Stomach smooth muscle (tissue), 2 donors: ENCODE results near the gene VPS13D.

Experiments used
- H3K27ac ChIP-seq: one replicate; pipeline ENCODE4 v1.7.0; 2013; ENCODE audit warnings: mild to moderate bottlenecking, low read length, inconsistent platforms
- H3K27me3 ChIP-seq, 2 donors: one replicate each; pipeline ENCODE4 v1.7.0; 2013; ENCODE audit warnings: low read length in 2 of 2; ENCODE audit not compliant: insufficient read depth in 2 of 2, control insufficient read depth in 1 of 2
- H3K36me3 ChIP-seq, 2 donors: one replicate each; pipeline ENCODE4 v1.7.0; 2013; ENCODE audit warnings: low read length in 2 of 2; ENCODE audit not compliant: control insufficient read depth in 2 of 2, insufficient read depth in 2 of 2
- H3K4me1 ChIP-seq: one replicate; pipeline ENCODE4 v1.7.0; 2013; ENCODE audit warnings: low read length; ENCODE audit not compliant: control insufficient read depth, insufficient read depth
- H3K4me3 ChIP-seq, 2 donors: one replicate each; pipeline ENCODE4 v1.7.0; 2013; ENCODE audit warnings: low read length in 2 of 2
- H3K9ac ChIP-seq, 2 donors: one replicate each; pipeline ENCODE4 v1.7.0; 2013; ENCODE audit warnings: low read length in 2 of 2, mild to moderate bottlenecking in 1 of 2
- H3K9me3 ChIP-seq, 2 donors: one replicate each; pipeline ENCODE4 v1.7.0; 2013; ENCODE audit warnings: low read length in 2 of 2; ENCODE audit not compliant: control insufficient read depth in 2 of 2
- donor health status: healthy.
- donor health status: Pancreatic carcinoma.

The VPS13D gene

GRCh38 chr1:12478612-12478985, 248.8 kb downstream of the VPS13D start:
- peaks cover 0 to 9% of the 10 kb centered on the region in 2 donors for H3K36me3 ChIP-seq
- peak overlapping the region; percentile 47 to 72 for H3K9ac ChIP-seq
- peak overlapping the region; percentile 8 to 49 for H3K4me3 ChIP-seq
- peaks cover 74% of the 10 kb centered on the region for H3K4me1 ChIP-seq
- no peaks in the 10 kb centered on the region for H3K9me3 ChIP-seq
- no peaks in the 10 kb centered on the region for H3K27me3 ChIP-seq
- H3K27ac ChIP-seq, result peak overlapping the region; percentile 93

- Histone ChIP-seq H3K27me3 (no peaks in the 10 kb centered on the region), H3K4me3 (no peak overlapping the region), H3K27ac (peak overlapping the region; percentile 93), H3K4me1 (peaks cover 67% of the 10 kb centered on the region), H3K9me3 (no peaks in the 10 kb centered on the region), H3K9ac (peak overlapping the region in 1 of 2 donors; percentile 72), H3K36me3 (peaks cover 0 to 9% of the 10 kb centered on the region in 2 donors)
Measured at GRCh38 chr1:12479311-12479710, 249.5 kb downstream of the VPS13D start.

GRCh38 chr1:12480041-12480440, 250.2 kb downstream of the VPS13D start:
- no peaks in the 10 kb centered on the region for H3K27me3 ChIP-seq
- peaks cover 0 to 9% of the 10 kb centered on the region in 2 donors for H3K36me3 ChIP-seq
- H3K9me3 ChIP-seq, result no peaks in the 10 kb centered on the region
- no peak overlapping the region for H3K4me3 ChIP-seq
- no peak overlapping the region for H3K9ac ChIP-seq
- peak overlapping the region; percentile 93 for H3K27ac ChIP-seq
- peaks cover 65% of the 10 kb centered on the region for H3K4me1 ChIP-seq

GRCh38 chr1:12480748-12481362, 251.0 kb downstream of the VPS13D start:
- no peak overlapping the region for H3K9ac ChIP-seq

GRCh38 chr1:12481928-12482327, 252.1 kb downstream of the VPS13D start:
- Histone ChIP-seq H3K27me3 (no peaks in the 10 kb centered on the region), H3K4me3 (no peak overlapping the region), H3K9me3 (no peaks in the 10 kb centered on the region), H3K9ac (no peak overlapping the region), H3K4me1 (peaks cover 65% of the 10 kb centered on the region), H3K36me3 (peaks cover 7 to 9% of the 10 kb centered on the region in 2 donors), H3K27ac (peak overlapping the region; percentile 31)

More at GRCh38 chr1:12480748-12481362, 251.0 kb downstream of the VPS13D start:
- no peaks in the 10 kb centered on the region for H3K9me3 ChIP-seq
- H3K36me3 ChIP-seq, result peaks cover 2 to 9% of the 10 kb centered on the region in 2 donors
- H3K4me1 ChIP-seq, result peaks cover 65% of the 10 kb centered on the region
- H3K27ac ChIP-seq, result peak overlapping the region; percentile 93
- no peaks in the 10 kb centered on the region for H3K27me3 ChIP-seq
- no peak overlapping the region for H3K4me3 ChIP-seq

- H3K9me3 ChIP-seq, result no peaks in the 10 kb centered on the region
- H3K36me3 ChIP-seq, result peaks cover 7 to 9% of the 10 kb centered on the region in 2 donors
- no peak overlapping the region for H3K4me3 ChIP-seq
- no peaks in the 10 kb centered on the region for H3K27me3 ChIP-seq
- H3K4me1 ChIP-seq, result peaks cover 54% of the 10 kb centered on the region
- no peak overlapping the region for H3K27ac ChIP-seq
- no peak overlapping the region for H3K9ac ChIP-seq
Measured at GRCh38 chr1:12482988-12483387, 253.2 kb downstream of the VPS13D start.

- no peak overlapping the region for H3K9ac ChIP-seq
- H3K36me3 ChIP-seq, result peaks cover 4 to 7% of the 10 kb centered on the region in 2 donors
- no peaks in the 10 kb centered on the region for H3K9me3 ChIP-seq
- no peak overlapping the region for H3K27ac ChIP-seq
- no peaks in the 10 kb centered on the region for H3K27me3 ChIP-seq
- H3K4me3 ChIP-seq, result no peak overlapping the region
- peaks cover 34% of the 10 kb centered on the region for H3K4me1 ChIP-seq
Measured at GRCh38 chr1:12485231-12486058, 255.6 kb downstream of the VPS13D start.

- Histone ChIP-seq H3K27me3 (no peaks in the 10 kb centered on the region), H3K4me3 (no peak overlapping the region), H3K27ac (no peak overlapping the region), H3K36me3 (peaks cover 4 to 7% of the 10 kb centered on the region in 2 donors), H3K9me3 (no peaks in the 10 kb centered on the region), H3K9ac (no peak overlapping the region), H3K4me1 (peaks cover 29% of the 10 kb centered on the region)
Measured at GRCh38 chr1:12486059-12486341, 256.2 kb downstream of the VPS13D start.

- Histone ChIP-seq H3K36me3 (peaks cover 4 to 7% of the 10 kb centered on the region in 2 donors), H3K9me3 (no peaks in the 10 kb centered on the region), H3K4me3 (no peak overlapping the region), H3K9ac (no peak overlapping the region), H3K4me1 (peaks cover 24% of the 10 kb centered on the region), H3K27ac (no peak overlapping the region), H3K27me3 (no peaks in the 10 kb centered on the region)
Measured at GRCh38 chr1:12486401-12487005, 256.7 kb downstream of the VPS13D start.

GRCh38 chr1:12487520-12487919, 257.7 kb downstream of the VPS13D start:
- Histone ChIP-seq H3K9me3 (no peaks in the 10 kb centered on the region), H3K9ac (no peak overlapping the region), H3K27ac (no peak overlapping the region), H3K27me3 (no peaks in the 10 kb centered on the region), H3K4me1 (peaks cover 22% of the 10 kb centered on the region), H3K36me3 (peaks cover 3 to 7% of the 10 kb centered on the region in 2 donors), H3K4me3 (no peak overlapping the region)
